HCT116 (cell line): Measurements from ENCODE around the gene SLA2. TPM values are rescaled to one million over a fixed set of nuclear protein-coding genes. Genes with fewer than 3 reads are reported as not detected.

Source experiments
- ATAC-seq: fragments of 200-7000 bp; cut with Tn5 transposase; 2 replicates; pipeline ENCODE4 v1.9.1; 2020; ENCODE audit warnings: mild to moderate bottlenecking, moderate library complexity
- BruUV-seq: library from RNA; stranded (reverse); fragments of 400-500 nt; replicated peaks from 2 replicates; lab custom pipeline; 2021; lab: Mats Ljungman, UMichigan
- CTCF ChIA-PET: fragments of 300-600 bp; sonication (Branson Sonifier 250); formaldehyde crosslinking; loops from one replicate; lab custom pipeline; 2021; ENCODE audit warnings: antibody characterized with exemption; lab: Charles Lee
- POLR2A ChIA-PET: fragments of 300-600, 350-600 bp; sonication (Branson Sonifier 250); formaldehyde crosslinking; loops from one replicate; lab custom pipeline; 2021; ENCODE audit warnings: antibody characterized with exemption; lab: Charles Lee
- RAD21 ChIA-PET, 2 experiments: fragments of 300-600 bp; sonication (Branson Sonifier 250); formaldehyde crosslinking; loops; one replicate each; lab custom pipeline; 2023; ENCODE audit warnings: low total read pairs in 2 of 2; ENCODE audit not compliant: uncharacterized antibody in 2 of 2, unreplicated experiment in 2 of 2, low non-redundant PET in 1 of 2; lab: Charles Lee
- DNase-seq: peaks from one replicate; pipeline ENCODE4 v3.0.0-alpha.2; 2010; ENCODE audit warnings: low read depth, low spot score
- H2AFZ ChIP-seq: fragments of 200-600 bp; shearing (Covaris generic), sonication (generic); 2 replicates; pipeline ENCODE4 v1.6.1; 2017; ENCODE audit warnings: low read depth, mixed run types, mixed read lengths, antibody characterized with exemption, low read length; ENCODE audit not compliant: poor library complexity, severe bottlenecking
- H3K27ac ChIP-seq: 2 replicates; pipeline ENCODE4 v1.5.1; 2012; ENCODE audit warnings: low read depth, low read length
- H3K27me3 ChIP-seq: fragments of 200-600 bp; sonication (generic); 2 replicates; pipeline ENCODE4 v1.6.1; 2016; ENCODE audit warnings: mixed run types, low read length, mixed read lengths; ENCODE audit not compliant: insufficient read depth
- H3K36me3 ChIP-seq, 2 experiments: fragments of 200-500 bp in 1 of 2; fragments of 200-600 bp in 1 of 2; sonication (Bioruptor generic) in 1 of 2; sonication (generic) in 1 of 2; 2 replicates each; pipeline versions ENCODE4 v1.5.1 to v1.6.1; 2014 to 2016; ENCODE audit warnings: low read length in 2 of 2, inconsistent platforms in 1 of 2, mixed read lengths in 1 of 2, mixed run types in 1 of 2; ENCODE audit not compliant: insufficient read depth in 2 of 2, control insufficient read depth in 1 of 2
- H3K4me1 ChIP-seq, 2 experiments: fragments of 200-600 bp in 1 of 2; sonication (generic) in 1 of 2; 2 replicates each; pipeline versions ENCODE4 v1.5.1 to v1.6.1; 2012 to 2017; ENCODE audit warnings: low read length in 2 of 2, inconsistent platforms in 1 of 2, mild to moderate bottlenecking in 1 of 2, mixed read lengths in 1 of 2, mixed run types in 1 of 2, moderate library complexity in 1 of 2; ENCODE audit not compliant: insufficient read depth in 2 of 2, control insufficient read depth in 1 of 2
- H3K4me2 ChIP-seq: fragments of 200-600 bp; sonication (generic); 2 replicates; pipeline ENCODE4 v1.6.1; 2017; ENCODE audit warnings: mixed run types, low read length, mixed read lengths
- H3K4me3 ChIP-seq, 2 experiments: fragments of 200-600 bp in 1 of 2; sonication (generic) in 1 of 2; replicated peaks in 1 of 2; 2 replicates each; pipeline ENCODE4 v1.5.1; 2011 to 2016; ENCODE audit warnings: low read length in 2 of 2, control low read depth in 1 of 2, low read depth in 1 of 2, mild to moderate bottlenecking in 1 of 2, mixed read lengths in 1 of 2, mixed run types in 1 of 2
- H3K79me2 ChIP-seq: fragments of 200-600 bp; sonication (generic); 2 replicates; pipeline ENCODE4 v1.6.1; 2017; ENCODE audit warnings: mild to moderate bottlenecking, mixed run types, low read length, moderate library complexity, mixed read lengths; ENCODE audit not compliant: insufficient read depth
- H3K9ac ChIP-seq: fragments of 200-600 bp; sonication (generic); 2 replicates; pipeline ENCODE4 v1.6.1; 2016; ENCODE audit warnings: low read length, mixed read lengths
- H3K9me2 ChIP-seq: fragments of 200-600 bp; sonication (generic), shearing (Covaris generic); 2 replicates; pipeline ENCODE4 v1.6.1; 2017; ENCODE audit warnings: mixed run types, mild to moderate bottlenecking, moderate library complexity; ENCODE audit not compliant: insufficient read depth
- H3K9me3 ChIP-seq, 2 experiments: fragments of 200-500 bp in 1 of 2; fragments of 200-600 bp in 1 of 2; sonication (Bioruptor generic) in 1 of 2; sonication (generic) in 1 of 2; 2 replicates each; pipeline ENCODE4 v1.6.1; 2014 to 2017; ENCODE audit warnings: low read length in 2 of 2, mixed read lengths in 2 of 2, inconsistent platforms in 1 of 2, low read depth in 1 of 2, mild to moderate bottlenecking in 1 of 2, mixed run types in 1 of 2, moderate library complexity in 1 of 2; ENCODE audit not compliant: control insufficient read depth in 1 of 2, insufficient read depth in 1 of 2
- H4K20me1 ChIP-seq: fragments of 200-600 bp; sonication (generic), shearing (Covaris generic); 2 replicates; pipeline ENCODE4 v1.6.1; 2017; ENCODE audit warnings: mixed run types, mild to moderate bottlenecking, moderate library complexity; ENCODE audit not compliant: insufficient read depth
- ATF3 ChIP-seq: IDR thresholded peaks from 2 replicates; pipeline ENCODE4 v1.6.1; 2012
- CBX3 ChIP-seq: IDR thresholded peaks from 2 replicates; pipeline ENCODE4 v1.6.1; 2012; ENCODE audit warnings: low read depth
- CEBPB ChIP-seq: IDR thresholded peaks from 2 replicates; pipeline ENCODE4 v1.6.1; 2012; ENCODE audit warnings: low read depth
- CTCF ChIP-seq, 3 experiments: fragments of 200-600 bp in 1 of 3; sonication (generic) in 1 of 3; IDR thresholded peaks in 2 of 3; conservative IDR thresholded peaks in 1 of 3; 2 replicates each; pipeline ENCODE4 v1.5.1; 2012 to 2017; ENCODE audit warnings: low read depth in 2 of 3, low read length in 2 of 3, antibody characterized with exemption in 1 of 3, borderline replicate concordance in 1 of 3, control low read depth in 1 of 3, mild to moderate bottlenecking in 1 of 3, mixed read lengths in 1 of 3, mixed run types in 1 of 3, moderate library complexity in 1 of 3; ENCODE audit not compliant: insufficient read depth in 1 of 3
- EGR1 ChIP-seq: IDR thresholded peaks from 2 replicates; pipeline ENCODE4 v1.6.1; 2012; ENCODE audit warnings: low read depth
- ELF1 ChIP-seq: IDR thresholded peaks from 2 replicates; pipeline ENCODE4 v1.6.1; 2012; ENCODE audit warnings: low read depth, borderline replicate concordance
- EZH2 ChIP-seq: fragments of 200-600 bp; sonication (generic); IDR thresholded peaks from 2 replicates; pipeline ENCODE4 v1.6.1; 2017; ENCODE audit warnings: antibody characterized with exemption, mixed run types
- EZH2phosphoT487 ChIP-seq: fragments of 200-600 bp; IDR thresholded peaks from 2 replicates; pipeline ENCODE4 v1.6.1; 2018; ENCODE audit warnings: antibody characterized with exemption, borderline replicate concordance
- FOSL1 ChIP-seq: IDR thresholded peaks from 2 replicates; pipeline ENCODE4 v1.6.1; 2012; ENCODE audit warnings: low read depth
- JUND ChIP-seq: IDR thresholded peaks from 2 replicates; pipeline ENCODE4 v1.6.1; 2012
- MAX ChIP-seq: IDR thresholded peaks from 2 replicates; pipeline ENCODE4 v1.6.1; 2012
- POLR2AphosphoS5 ChIP-seq: IDR thresholded peaks from 2 replicates; pipeline ENCODE4 v1.6.1; 2011; ENCODE audit warnings: mild to moderate bottlenecking, low read depth, low read length, moderate library complexity
- RAD21 ChIP-seq: IDR thresholded peaks from 2 replicates; pipeline ENCODE4 v1.6.1; 2012; ENCODE audit warnings: low read depth, mild to moderate bottlenecking
- SP1 ChIP-seq: IDR thresholded peaks from 2 replicates; pipeline ENCODE4 v1.6.1; 2012; ENCODE audit warnings: low read depth
- SRF ChIP-seq: IDR thresholded peaks from 2 replicates; pipeline ENCODE4 v1.6.1; 2012; ENCODE audit warnings: low read depth
- TCF7L2 ChIP-seq: IDR thresholded peaks from 2 replicates; pipeline ENCODE4 v1.7.0; 2011; ENCODE audit warnings: borderline replicate concordance, inconsistent platforms; ENCODE audit not compliant: insufficient read depth, insufficient read length; ENCODE audit errors: extremely low read depth
- YY1 ChIP-seq: IDR thresholded peaks from 2 replicates; pipeline ENCODE4 v1.6.1; 2011; ENCODE audit warnings: low read length, low read depth, moderate library complexity, mild to moderate bottlenecking; ENCODE audit not compliant: insufficient replicate concordance; ENCODE audit errors: extremely low read depth
- ZFX ChIP-seq: fragments of 450-650 bp; IDR thresholded peaks from 2 replicates; pipeline ENCODE4 v1.6.1; 2017
- ZNF274 ChIP-seq: fragments of 200-500 bp; sonication (Bioruptor generic); IDR thresholded peaks from 2 replicates; pipeline ENCODE4 v1.6.1; 2014; ENCODE audit warnings: mild to moderate bottlenecking, low read depth, low read length, inconsistent platforms
- intact Hi-C: fragments of 100-400 bp; cut with micrococcal nuclease; formaldehyde crosslinking; loops from 2 replicates; pipeline ENCODE4 v1.10.0; 2022
- total RNA-seq: library from RNA; stranded (reverse); gene quantifications from one replicate; pipeline ENCODE4 v1.2.1, GENCODE V29; 2021; ENCODE audit not compliant: unreplicated experiment

The SLA2 gene
- total RNA-seq, 1 experiment from 2014 or later: 0.12 TPM

- Histone ChIP-seq H3K36me3 (no peaks in the 10 kb centered on the region; a peak in 2 of 4 replicates), H3K9ac (no peak overlapping the region), H2AFZ (no peak overlapping the region), H3K9me3 (no peaks in the 10 kb centered on the region), H3K4me3 (no peak overlapping the region), H3K27ac (no peak overlapping the region), H3K9me2 (no peaks in the 10 kb centered on the region), H4K20me1 (0 out of 2 replicates have a peak, but pooled peaks cover 3% of the 10 kb centered on the region), H3K27me3 (no peaks in the 10 kb centered on the region), H3K4me1 (no peaks in the 10 kb centered on the region), H3K4me2 (no peak overlapping the region), H3K79me2 (no peaks in the 10 kb centered on the region)
- POLR2A ChIA-PET: no interaction called here
- no peak for TF ChIP-seq FOSL1
- TF ChIP-seq TCF7L2: no peak
- no peak for TF ChIP-seq ZNF274
- no peak for TF ChIP-seq MAX
- no peak for TF ChIP-seq JUND
- no peak for TF ChIP-seq POLR2AphosphoS5
- no peak for TF ChIP-seq YY1
- no peak for TF ChIP-seq ZFX
- no peak for TF ChIP-seq ATF3
- no peak for TF ChIP-seq SRF
- TF ChIP-seq RAD21: no peak
- no peak for TF ChIP-seq CBX3
- DNase-seq: no peak
- RAD21 ChIA-PET: no interaction called here
- intact Hi-C loops: no loop called here
- CTCF ChIA-PET: no interaction called here
- BruUV-seq: no TSS peak
- ATAC-seq: no peak
These were observed 12.3 kb upstream of the SLA2 start for GRCh38 chr20:36658300-36658699.

GRCh38 chr20:36656733-36657132 lies 10.7 kb upstream of the SLA2 start:
- no peak overlapping the region for H3K4me3 ChIP-seq
- RAD21 ChIA-PET: interaction anchor here in 1 of 2 experiments (0.6 kb wide), 1 partner anchor 262 kb away, joined by 3 read pairs; no protein-coding TSS in a partner anchor
- TF ChIP-seq EGR1 (no peak), ELF1 (no peak), RAD21 (no peak), ZFX (no peak), SRF (no peak), TCF7L2 (no peak), CEBPB (no peak), MAX (no peak), POLR2AphosphoS5 (no peak), ATF3 (no peak), EZH2phosphoT487 (no peak), SP1 (no peak), CTCF (IDR thresholded peaks at IDR 0.05 in 2 of 3, conservative IDR thresholded peaks at IDR 0.05 in 1 of 3; ENCODE audit: borderline replicate concordance in 1 of 3, insufficient read depth in 1 of 3, low read depth in 2 of 3, low read length in 2 of 3) (no peak), JUND (no peak), EZH2 (no peak), ZNF274 (no peak)

More at GRCh38 chr20:36656733-36657132, 10.7 kb upstream of the SLA2 start:
- Histone ChIP-seq H3K9me3 (no peaks in the 10 kb centered on the region), H4K20me1 (no peaks in the 10 kb centered on the region), H3K4me2 (no peak overlapping the region), H3K36me3 (no peaks in the 10 kb centered on the region; a peak in 2 of 4 replicates), H3K79me2 (no peaks in the 10 kb centered on the region), H3K9ac (no peak overlapping the region), H3K27ac (no peak overlapping the region), H3K9me2 (no peaks in the 10 kb centered on the region), H2AFZ (no peak overlapping the region), H3K4me1 (no peaks in the 10 kb centered on the region), H3K27me3 (no peaks in the 10 kb centered on the region)
- ATAC-seq (no peak), DNase-seq (no peak)
- BruUV-seq: no TSS peak
- POLR2A ChIA-PET: no interaction called here
- intact Hi-C loops: no loop called here
- CTCF ChIA-PET: no interaction called here
